WERI-Rb-1 (cell line): ENCODE measurements around the gene NACC2.

Experiments
- DNase-seq: peaks from one replicate; pipeline ENCODE4 v3.0.0-alpha.2; 2020
- H3K27ac ChIP-seq: fragments of 250-450 bp; sonication (Bioruptor Pico); 2 replicates; pipeline ENCODE4 v1.5.1; 2020; ENCODE audit warnings: mild to moderate bottlenecking, moderate library complexity
- H3K27me3 ChIP-seq: fragments of 250-450 bp; sonication (Bioruptor Pico); 2 replicates; pipeline ENCODE4 v1.5.1; 2021; ENCODE audit warnings: mild to moderate bottlenecking, low read depth, moderate library complexity; ENCODE audit not compliant: insufficient read depth, severe bottlenecking
- H3K36me3 ChIP-seq: fragments of 250-450 bp; sonication (Bioruptor Pico); 2 replicates; pipeline ENCODE4 v1.5.1; 2020; ENCODE audit warnings: mild to moderate bottlenecking, moderate library complexity
- H3K4me3 ChIP-seq: 2 replicates; pipeline ENCODE4 v1.5.1; 2011; ENCODE audit warnings: low read depth, mild to moderate bottlenecking, control low read depth, low read length
- H3K9me3 ChIP-seq: fragments of 250-450 bp; sonication (Bioruptor Pico); 2 replicates; pipeline ENCODE4 v1.5.1; 2021; ENCODE audit warnings: mild to moderate bottlenecking, moderate library complexity; ENCODE audit not compliant: severe bottlenecking
- TF ChIP-seq, protein P1 (sequence below): IDR thresholded peaks from 2 replicates; pipeline ENCODE4 v1.5.1; 2011; ENCODE audit warnings: low read depth, mild to moderate bottlenecking, control low read depth, inconsistent platforms, low read length

Gene NACC2

GRCh38 chr9:135998410-135999071 is 96.5 kb downstream of the NACC2 start:
- Histone ChIP-seq H3K27me3 (no peaks in the 10 kb centered on the region), H3K9me3 (no peaks in the 10 kb centered on the region), H3K36me3 (no peaks in the 10 kb centered on the region), H3K27ac (no peak overlapping the region), H3K4me3 (no peak overlapping the region)
- no peak for DNase-seq
- TF ChIP-seq, protein P1, sequence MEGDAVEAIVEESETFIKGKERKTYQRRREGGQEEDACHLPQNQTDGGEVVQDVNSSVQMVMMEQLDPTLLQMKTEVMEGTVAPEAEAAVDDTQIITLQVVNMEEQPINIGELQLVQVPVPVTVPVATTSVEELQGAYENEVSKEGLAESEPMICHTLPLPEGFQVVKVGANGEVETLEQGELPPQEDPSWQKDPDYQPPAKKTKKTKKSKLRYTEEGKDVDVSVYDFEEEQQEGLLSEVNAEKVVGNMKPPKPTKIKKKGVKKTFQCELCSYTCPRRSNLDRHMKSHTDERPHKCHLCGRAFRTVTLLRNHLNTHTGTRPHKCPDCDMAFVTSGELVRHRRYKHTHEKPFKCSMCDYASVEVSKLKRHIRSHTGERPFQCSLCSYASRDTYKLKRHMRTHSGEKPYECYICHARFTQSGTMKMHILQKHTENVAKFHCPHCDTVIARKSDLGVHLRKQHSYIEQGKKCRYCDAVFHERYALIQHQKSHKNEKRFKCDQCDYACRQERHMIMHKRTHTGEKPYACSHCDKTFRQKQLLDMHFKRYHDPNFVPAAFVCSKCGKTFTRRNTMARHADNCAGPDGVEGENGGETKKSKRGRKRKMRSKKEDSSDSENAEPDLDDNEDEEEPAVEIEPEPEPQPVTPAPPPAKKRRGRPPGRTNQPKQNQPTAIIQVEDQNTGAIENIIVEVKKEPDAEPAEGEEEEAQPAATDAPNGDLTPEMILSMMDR: no peak

DNA sequence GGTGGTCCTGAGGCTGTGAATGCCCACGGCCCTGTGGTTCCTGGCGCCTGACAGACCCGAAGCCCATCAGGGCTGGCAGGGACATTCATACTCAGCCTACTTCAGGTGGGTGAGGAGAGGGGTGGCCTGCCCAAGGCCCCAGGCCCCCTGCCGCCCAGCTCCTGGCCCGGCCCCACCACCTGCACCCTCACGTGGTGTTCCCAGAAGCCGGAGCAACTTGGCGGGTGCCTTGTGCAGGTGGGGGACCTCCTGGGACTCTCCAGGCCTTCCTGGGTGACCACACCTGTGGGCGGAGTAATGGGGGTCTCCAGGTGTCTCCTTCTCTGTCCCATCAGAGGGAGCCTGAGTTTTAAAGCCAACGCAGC is 97.1 kb downstream of the NACC2 start:
- Histone ChIP-seq H3K27me3 (no peaks in the 10 kb centered on the region), H3K4me3 (no peak overlapping the region), H3K36me3 (no peaks in the 10 kb centered on the region), H3K27ac (no peak overlapping the region), H3K9me3 (no peaks in the 10 kb centered on the region)
- TF ChIP-seq, protein P1: no peak
- no peak for DNase-seq

- Histone ChIP-seq H3K36me3 (no peaks in the 10 kb centered on the region), H3K27ac (no peak overlapping the region), H3K9me3 (no peaks in the 10 kb centered on the region), H3K27me3 (no peaks in the 10 kb centered on the region), H3K4me3 (no peak overlapping the region)
- TF ChIP-seq, protein P1: no peak
- DNase-seq: no peak
Observed at GRCh38 chr9:135997090-135998015, 97.7 kb downstream of the NACC2 start.

- Histone ChIP-seq H3K27ac (no peak overlapping the region), H3K27me3 (no peaks in the 10 kb centered on the region), H3K36me3 (no peaks in the 10 kb centered on the region), H3K9me3 (no peaks in the 10 kb centered on the region), H3K4me3 (no peak overlapping the region)
- DNase-seq: no peak
- TF ChIP-seq, protein P1: no peak
Observed at GRCh38 chr9:135995816-135996215, 99.3 kb downstream of the NACC2 start.

DNA sequence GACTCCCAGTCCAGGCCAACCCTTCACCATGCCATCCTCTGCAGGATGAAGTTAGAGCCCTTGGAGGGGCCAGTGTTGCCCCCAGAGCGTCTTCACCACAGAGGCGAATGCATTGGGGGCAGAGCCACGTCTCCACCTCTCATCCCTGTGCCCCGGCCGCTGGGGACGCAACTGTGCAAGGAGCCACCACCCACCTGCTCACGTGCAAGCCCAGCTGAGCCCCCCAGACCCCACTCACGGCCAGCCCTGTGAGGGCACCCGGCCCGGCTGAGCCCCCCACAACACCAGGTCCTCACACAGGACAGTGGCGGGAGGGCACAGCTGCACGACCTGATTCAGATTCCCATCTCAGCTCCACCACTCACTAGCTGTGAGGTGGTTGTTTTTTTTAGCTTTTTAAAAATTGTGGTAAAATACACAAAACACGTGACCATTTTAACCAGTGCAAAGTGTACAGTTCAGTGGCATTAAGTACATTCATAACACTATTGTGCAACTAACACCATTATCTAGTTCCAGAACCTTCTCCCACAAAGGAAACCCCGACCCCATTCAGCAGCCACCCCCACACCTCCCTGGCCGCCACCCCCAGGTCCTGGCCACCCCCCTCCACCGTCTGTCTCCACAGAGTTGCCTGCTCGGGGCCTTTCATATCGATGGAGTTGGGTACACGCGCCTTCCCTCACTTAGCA is 100.4 kb downstream of the NACC2 start:
- TF ChIP-seq, protein P1: no peak
- Histone ChIP-seq H3K9me3 (no peaks in the 10 kb centered on the region), H3K27me3 (no peaks in the 10 kb centered on the region), H3K27ac (peak overlapping the region; percentile 98), H3K36me3 (no peaks in the 10 kb centered on the region), H3K4me3 (no peak overlapping the region)
- DNase-seq: no peak
